ENCODE data around the gene EPAS1. TPM values are rescaled to one million over a fixed set of nuclear protein-coding genes. Genes with fewer than 3 reads are reported as not detected.

EPAS1 gene
- polyA plus RNA-seq, 2 donors = 24.7 to 47.4 TPM

- no peaks in the 10 kb centered on the region for H3K27me3 ChIP-seq (ENCODE audit: control insufficient read depth in 1 of 2, insufficient read depth in 2 of 2, low read length in 2 of 2)
- H3K36me3 ChIP-seq (ENCODE audit: control insufficient read depth in 2 of 2, insufficient read depth in 2 of 2, low read length in 1 of 2) = no peaks in the 10 kb centered on the region
- H3K27ac ChIP-seq (ENCODE audit: low read depth in 2 of 2, low read length in 1 of 2) = no peak overlapping the region
- WGBS, 2 donors = 59 to 67% methylated on average over 2 of the region's 2 CpGs
- H3K9me3 ChIP-seq (ENCODE audit: control insufficient read depth in 2 of 2, insufficient read depth in 1 of 2, low read depth in 1 of 2, low read length in 1 of 2) = no peaks in the 10 kb centered on the region
- H3K4me3 ChIP-seq (ENCODE audit: low read depth in 1 of 2, low read length in 2 of 2) = no peak overlapping the region
- no peaks in the 10 kb centered on the region for H3K4me1 ChIP-seq (ENCODE audit: control insufficient read depth in 2 of 2, insufficient read depth in 2 of 2, low read length in 1 of 2)
These were observed 26.8 kb upstream of the EPAS1 start for GRCh38 chr2:46270384-46270783.

DNA sequence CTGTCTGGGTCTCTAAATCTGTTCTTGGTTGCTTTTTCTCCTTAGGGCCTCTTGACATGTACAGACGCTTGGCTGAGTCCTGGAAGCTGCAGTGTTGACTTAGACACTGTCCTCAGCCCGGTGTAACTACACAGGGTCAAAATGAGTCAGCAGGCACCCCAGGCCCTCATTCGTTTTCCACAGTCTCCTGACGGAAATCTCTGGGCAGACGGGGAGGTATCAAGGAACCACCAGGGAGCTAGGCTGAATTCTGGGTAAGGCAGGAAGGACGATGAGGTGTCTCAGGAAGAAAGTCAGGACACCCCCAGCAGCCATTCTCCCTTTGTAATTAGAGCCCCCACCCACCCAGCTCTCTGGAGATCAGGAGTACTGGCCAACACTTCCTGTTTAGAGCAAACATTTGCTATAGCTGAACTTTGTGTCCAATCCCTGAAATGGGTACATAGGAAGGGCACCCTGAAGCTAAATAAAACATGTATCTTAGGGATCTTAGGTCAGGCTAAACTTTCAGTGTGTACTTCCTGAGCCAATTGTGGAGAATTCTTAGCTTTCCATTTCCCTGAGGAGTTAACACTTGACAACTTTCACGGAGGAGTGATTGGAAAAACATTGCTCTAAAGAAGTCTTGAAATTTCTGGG is 23.9 kb upstream of the EPAS1 start:
- H3K36me3 ChIP-seq (ENCODE audit: control insufficient read depth in 2 of 2, insufficient read depth in 2 of 2, low read length in 1 of 2) = no peaks in the 10 kb centered on the region
- no peak overlapping the region for H3K4me3 ChIP-seq (ENCODE audit: low read depth in 1 of 2, low read length in 2 of 2)
- H3K27ac ChIP-seq (ENCODE audit: low read depth in 2 of 2, low read length in 1 of 2) = no peak overlapping the region
- H3K27me3 ChIP-seq (ENCODE audit: control insufficient read depth in 1 of 2, insufficient read depth in 2 of 2, low read length in 2 of 2) = no peaks in the 10 kb centered on the region
- 58 to 73% methylated on average over 7 of the region's 7 CpGs for WGBS, 2 donors
- H3K4me1 ChIP-seq (ENCODE audit: control insufficient read depth in 2 of 2, insufficient read depth in 2 of 2, low read length in 1 of 2) = peaks cover 0 to 4% of the 10 kb centered on the region in 2 donors
- no peaks in the 10 kb centered on the region for H3K9me3 ChIP-seq (ENCODE audit: control insufficient read depth in 2 of 2, insufficient read depth in 1 of 2, low read depth in 1 of 2, low read length in 1 of 2)

GRCh38 chr2:46273919-46274318 is 23.3 kb upstream of the EPAS1 start:
- Histone ChIP-seq H3K9me3 (ENCODE audit: control insufficient read depth in 2 of 2, insufficient read depth in 1 of 2, low read depth in 1 of 2, low read length in 1 of 2) (no peaks in the 10 kb centered on the region), H3K4me1 (ENCODE audit: control insufficient read depth in 2 of 2, insufficient read depth in 2 of 2, low read length in 1 of 2) (peaks cover 0 to 4% of the 10 kb centered on the region in 2 donors), H3K27me3 (ENCODE audit: control insufficient read depth in 1 of 2, insufficient read depth in 2 of 2, low read length in 2 of 2) (no peaks in the 10 kb centered on the region), H3K4me3 (ENCODE audit: low read depth in 1 of 2, low read length in 2 of 2) (no peak overlapping the region), H3K27ac (ENCODE audit: low read depth in 2 of 2, low read length in 1 of 2) (no peak overlapping the region), H3K36me3 (ENCODE audit: control insufficient read depth in 2 of 2, insufficient read depth in 2 of 2, low read length in 1 of 2) (no peaks in the 10 kb centered on the region)
- WGBS, 2 donors = 65 to 69% methylated on average over 5 of the region's 5 CpGs

DNA sequence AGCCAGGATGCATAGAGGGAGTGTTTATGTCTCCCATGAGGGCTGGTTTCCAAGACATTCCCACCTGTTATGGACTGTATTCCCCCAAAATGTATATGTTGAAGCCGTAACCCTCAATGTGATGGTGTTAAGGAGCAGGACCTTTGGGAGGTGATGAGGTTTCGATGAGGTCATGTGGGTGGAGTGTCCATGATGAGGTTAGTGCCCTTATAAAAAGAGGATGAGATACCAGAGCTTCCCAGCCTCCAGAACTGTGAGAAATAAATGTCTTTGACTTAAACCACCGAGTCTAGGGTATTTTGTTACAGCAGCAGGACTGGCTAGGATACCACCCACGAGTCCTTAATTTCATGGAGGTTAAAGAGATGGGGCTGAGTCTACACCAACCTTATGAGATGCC is 22.6 kb upstream of the EPAS1 start:
- H3K4me3 ChIP-seq (ENCODE audit: low read depth in 1 of 2, low read length in 2 of 2) = no peak overlapping the region
- 91 to 93% methylated on average over 4 of the region's 4 CpGs for WGBS, 2 donors
- H3K27me3 ChIP-seq (ENCODE audit: control insufficient read depth in 1 of 2, insufficient read depth in 2 of 2, low read length in 2 of 2) = no peaks in the 10 kb centered on the region
- no peaks in the 10 kb centered on the region for H3K9me3 ChIP-seq (ENCODE audit: control insufficient read depth in 2 of 2, insufficient read depth in 1 of 2, low read depth in 1 of 2, low read length in 1 of 2)
- H3K27ac ChIP-seq (ENCODE audit: low read depth in 2 of 2, low read length in 1 of 2) = no peak overlapping the region
- no peaks in the 10 kb centered on the region for H3K36me3 ChIP-seq (ENCODE audit: control insufficient read depth in 2 of 2, insufficient read depth in 2 of 2, low read length in 1 of 2)
- peaks cover 0 to 4% of the 10 kb centered on the region in 2 donors for H3K4me1 ChIP-seq (ENCODE audit: control insufficient read depth in 2 of 2, insufficient read depth in 2 of 2, low read length in 1 of 2)

DNA sequence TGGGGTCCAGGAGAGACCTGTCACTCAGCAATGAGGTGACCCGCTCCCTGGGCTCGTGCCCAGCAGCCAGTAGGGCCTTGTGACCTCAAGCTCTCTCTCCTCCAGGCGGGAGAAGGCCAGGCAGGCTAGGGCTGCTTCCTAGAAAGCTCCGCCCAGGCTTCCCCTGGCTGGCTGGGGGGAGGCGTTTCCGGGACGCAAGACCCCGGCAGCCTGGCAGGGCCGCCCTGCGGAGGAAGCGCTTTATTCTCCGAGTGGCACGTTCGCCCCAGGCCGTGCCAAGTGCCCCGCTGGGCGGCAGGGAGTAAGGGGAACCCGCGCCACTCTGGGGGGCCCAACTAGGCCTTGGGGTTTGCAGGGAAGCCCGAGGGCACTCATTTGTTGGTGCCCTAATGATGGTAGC is 21.2 kb upstream of the EPAS1 start:
- Histone ChIP-seq H3K9me3 (ENCODE audit: control insufficient read depth in 2 of 2, insufficient read depth in 1 of 2, low read depth in 1 of 2, low read length in 1 of 2) (no peaks in the 10 kb centered on the region), H3K27me3 (ENCODE audit: control insufficient read depth in 1 of 2, insufficient read depth in 2 of 2, low read length in 2 of 2) (no peaks in the 10 kb centered on the region), H3K4me3 (ENCODE audit: low read depth in 1 of 2, low read length in 2 of 2) (no peak overlapping the region), H3K27ac (ENCODE audit: low read depth in 2 of 2, low read length in 1 of 2) (peak overlapping the region; percentile 20 to 24), H3K4me1 (ENCODE audit: control insufficient read depth in 2 of 2, insufficient read depth in 2 of 2, low read length in 1 of 2) (peaks cover 0 to 4% of the 10 kb centered on the region in 2 donors), H3K36me3 (ENCODE audit: control insufficient read depth in 2 of 2, insufficient read depth in 2 of 2, low read length in 1 of 2) (no peaks in the 10 kb centered on the region)
- 53 to 58% methylated on average over 20 of the region's 20 CpGs for WGBS, 2 donors

- 71 to 78% methylated on average over 2 of the region's 2 CpGs for WGBS, 2 donors
- no peaks in the 10 kb centered on the region for H3K9me3 ChIP-seq (ENCODE audit: control insufficient read depth in 2 of 2, insufficient read depth in 1 of 2, low read depth in 1 of 2, low read length in 1 of 2)
- no peaks in the 10 kb centered on the region for H3K36me3 ChIP-seq (ENCODE audit: control insufficient read depth in 2 of 2, insufficient read depth in 2 of 2, low read length in 1 of 2)
- no peak overlapping the region for H3K4me3 ChIP-seq (ENCODE audit: low read depth in 1 of 2, low read length in 2 of 2)
- H3K4me1 ChIP-seq (ENCODE audit: control insufficient read depth in 2 of 2, insufficient read depth in 2 of 2, low read length in 1 of 2) = peaks cover 0 to 4% of the 10 kb centered on the region in 2 donors
- H3K27me3 ChIP-seq (ENCODE audit: control insufficient read depth in 1 of 2, insufficient read depth in 2 of 2, low read length in 2 of 2) = no peaks in the 10 kb centered on the region
- H3K27ac ChIP-seq (ENCODE audit: low read depth in 2 of 2, low read length in 1 of 2) = no peak overlapping the region
These were observed 20.6 kb upstream of the EPAS1 start for GRCh38 chr2:46276642-46277041.

DNA sequence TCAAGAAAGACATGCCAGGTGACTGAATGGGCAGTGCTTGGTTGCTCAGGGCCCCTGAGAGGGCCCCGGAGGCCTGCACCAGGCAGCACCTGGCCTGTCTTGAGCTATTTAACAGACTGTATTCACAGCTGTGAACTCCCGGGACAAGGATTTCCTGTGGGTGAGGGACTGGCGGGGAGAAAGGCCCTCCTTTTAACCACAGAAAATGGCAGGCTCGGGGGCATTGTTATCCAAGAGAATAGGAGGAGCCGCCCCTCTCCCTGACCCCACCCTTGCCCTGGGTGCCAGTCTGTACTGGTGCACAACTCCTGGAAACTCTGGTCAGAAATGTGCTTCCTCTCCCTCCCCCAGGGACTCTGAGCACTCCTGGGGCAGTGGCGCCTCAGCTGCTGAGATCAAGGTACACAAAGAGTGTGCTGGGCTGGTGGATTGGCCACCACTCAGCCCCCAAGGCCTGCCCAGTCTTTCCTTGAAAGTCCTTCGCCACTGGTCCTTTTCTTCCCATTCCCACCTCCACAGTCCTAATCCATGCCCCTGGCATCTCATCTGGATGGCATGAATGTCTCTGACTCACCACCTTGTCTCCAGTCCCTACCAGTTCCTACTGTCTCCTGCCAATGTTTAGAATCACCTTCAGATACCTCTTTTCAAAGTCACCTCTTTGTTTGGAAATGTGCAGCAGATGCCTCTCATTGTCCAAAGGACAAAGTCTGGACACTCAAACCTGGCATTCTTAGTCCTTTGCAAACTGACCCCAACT is 19.6 kb upstream of the EPAS1 start:
- H3K27me3 ChIP-seq (ENCODE audit: control insufficient read depth in 1 of 2, insufficient read depth in 2 of 2, low read length in 2 of 2) = no peaks in the 10 kb centered on the region
- H3K4me1 ChIP-seq (ENCODE audit: control insufficient read depth in 2 of 2, insufficient read depth in 2 of 2, low read length in 1 of 2) = peaks cover 0 to 4% of the 10 kb centered on the region in 2 donors
- H3K36me3 ChIP-seq (ENCODE audit: control insufficient read depth in 2 of 2, insufficient read depth in 2 of 2, low read length in 1 of 2) = no peaks in the 10 kb centered on the region
- H3K9me3 ChIP-seq (ENCODE audit: control insufficient read depth in 2 of 2, insufficient read depth in 1 of 2, low read depth in 1 of 2, low read length in 1 of 2) = no peaks in the 10 kb centered on the region
- H3K4me3 ChIP-seq (ENCODE audit: low read depth in 1 of 2, low read length in 2 of 2) = no peak overlapping the region
- WGBS, 2 donors = 55 to 61% methylated on average over 7 of the region's 7 CpGs
- no peak overlapping the region for H3K27ac ChIP-seq (ENCODE audit: low read depth in 2 of 2, low read length in 1 of 2)

- WGBS, 2 donors = 60 to 64% methylated on average over 3 of the region's 3 CpGs
- Histone ChIP-seq H3K36me3 (ENCODE audit: control insufficient read depth in 2 of 2, insufficient read depth in 2 of 2, low read length in 1 of 2) (no peaks in the 10 kb centered on the region), H3K4me3 (ENCODE audit: low read depth in 1 of 2, low read length in 2 of 2) (no peak overlapping the region)
These were observed 18.3 kb upstream of the EPAS1 start for GRCh38 chr2:46278952-46279351.

DNA sequence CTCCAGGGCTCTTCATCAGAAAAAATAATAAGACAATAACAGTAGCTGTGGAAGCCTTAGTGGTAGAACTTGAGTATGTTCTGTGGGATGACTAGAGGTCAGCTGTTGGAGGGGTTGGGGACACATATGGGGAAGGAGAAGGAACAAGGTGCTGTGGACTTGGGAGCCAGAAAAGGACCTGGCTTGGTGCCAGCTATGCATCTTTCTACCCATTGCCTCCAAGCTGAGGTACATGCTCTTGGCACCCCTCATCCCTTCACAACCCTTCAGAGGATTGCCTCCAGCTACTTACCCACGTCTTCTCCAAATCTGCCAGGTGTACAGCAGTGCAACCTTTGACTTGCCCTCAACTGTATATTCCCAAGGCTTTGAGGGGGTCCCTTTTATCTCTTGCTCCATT is 15.3 kb upstream of the EPAS1 start:
- H3K4me3 ChIP-seq (ENCODE audit: low read depth in 1 of 2, low read length in 2 of 2) = no peak overlapping the region
- 61 to 68% methylated on average over 1 of the region's 1 CpG for WGBS, 2 donors
- H3K27me3 ChIP-seq (ENCODE audit: control insufficient read depth in 1 of 2, insufficient read depth in 2 of 2, low read length in 2 of 2) = no peaks in the 10 kb centered on the region
- H3K9me3 ChIP-seq (ENCODE audit: control insufficient read depth in 2 of 2, insufficient read depth in 1 of 2, low read depth in 1 of 2, low read length in 1 of 2) = no peaks in the 10 kb centered on the region
- H3K36me3 ChIP-seq (ENCODE audit: control insufficient read depth in 2 of 2, insufficient read depth in 2 of 2, low read length in 1 of 2) = no peaks in the 10 kb centered on the region
- H3K4me1 ChIP-seq (ENCODE audit: control insufficient read depth in 2 of 2, insufficient read depth in 2 of 2, low read length in 1 of 2) = peaks cover 5 to 9% of the 10 kb centered on the region in 2 donors
- H3K27ac ChIP-seq (ENCODE audit: low read depth in 2 of 2, low read length in 1 of 2) = no peak overlapping the region

More at GRCh38 chr2:46278952-46279351, 18.3 kb upstream of the EPAS1 start:
- peaks cover 0 to 4% of the 10 kb centered on the region in 2 donors for H3K4me1 ChIP-seq (ENCODE audit: control insufficient read depth in 2 of 2, insufficient read depth in 2 of 2, low read length in 1 of 2)
- no peaks in the 10 kb centered on the region for H3K9me3 ChIP-seq (ENCODE audit: control insufficient read depth in 2 of 2, insufficient read depth in 1 of 2, low read depth in 1 of 2, low read length in 1 of 2)
- no peak overlapping the region for H3K27ac ChIP-seq (ENCODE audit: low read depth in 2 of 2, low read length in 1 of 2)
- no peaks in the 10 kb centered on the region for H3K27me3 ChIP-seq (ENCODE audit: control insufficient read depth in 1 of 2, insufficient read depth in 2 of 2, low read length in 2 of 2)

GRCh38 chr2:46283693-46284092 is 13.5 kb upstream of the EPAS1 start:
- Histone ChIP-seq H3K27ac (ENCODE audit: low read depth in 2 of 2, low read length in 1 of 2) (no peak overlapping the region), H3K36me3 (ENCODE audit: control insufficient read depth in 2 of 2, insufficient read depth in 2 of 2, low read length in 1 of 2) (no peaks in the 10 kb centered on the region), H3K4me1 (ENCODE audit: control insufficient read depth in 2 of 2, insufficient read depth in 2 of 2, low read length in 1 of 2) (peaks cover 5% of the 10 kb centered on the region in 2 donors), H3K27me3 (ENCODE audit: control insufficient read depth in 1 of 2, insufficient read depth in 2 of 2, low read length in 2 of 2) (no peaks in the 10 kb centered on the region), H3K4me3 (ENCODE audit: low read depth in 1 of 2, low read length in 2 of 2) (no peak overlapping the region), H3K9me3 (ENCODE audit: control insufficient read depth in 2 of 2, insufficient read depth in 1 of 2, low read depth in 1 of 2, low read length in 1 of 2) (no peaks in the 10 kb centered on the region)
- WGBS, 2 donors = 72 to 89% methylated on average over 3 of the region's 3 CpGs

Data from esophagus (tissue), 2 donors.